GM21447 (cell line): Measurements from ENCODE around the gene EPHA4.
"Not testable (repeated sequence)": the region's sequence is repeated elsewhere in the genome, so short reads cannot be mapped to it uniquely, and the experiment has no call there.

Experiments
- ATAC-seq: cut with Tn5 transposase; IDR thresholded peaks from one replicate; pipeline ENCODE4 v1.9.1; 2021; ENCODE audit not compliant: unreplicated experiment

Gene EPHA4

DNA sequence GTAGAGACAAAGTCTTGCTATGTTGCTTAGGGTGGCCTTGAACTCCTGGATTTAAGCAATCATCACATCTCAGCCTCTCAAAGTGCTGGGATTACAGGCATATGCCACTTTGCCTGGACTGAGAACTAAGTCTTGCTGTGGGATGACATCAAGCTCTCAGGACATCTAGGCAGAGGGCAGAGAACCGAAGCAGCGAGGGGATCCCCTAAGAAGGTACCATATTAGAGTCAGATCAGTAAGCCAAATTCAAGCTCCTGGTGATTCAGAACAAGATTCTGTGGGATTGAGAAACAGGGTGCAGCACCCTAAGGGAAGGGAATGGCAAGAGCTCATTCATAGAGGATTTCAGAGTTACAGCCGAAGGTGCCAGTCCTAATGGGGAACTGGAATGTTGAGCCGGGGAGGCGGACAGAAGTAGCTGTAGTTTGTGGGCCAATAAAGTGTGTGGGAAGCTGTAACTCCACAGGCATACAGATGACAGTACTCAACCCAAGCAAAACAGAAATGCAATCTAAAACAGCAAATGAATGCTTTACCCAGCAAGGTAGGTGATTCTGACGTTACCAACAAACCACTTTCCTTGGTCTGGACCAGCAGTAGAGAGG is 30.9 kb downstream of the EPHA4 start:
- no peak for ATAC-seq

DNA sequence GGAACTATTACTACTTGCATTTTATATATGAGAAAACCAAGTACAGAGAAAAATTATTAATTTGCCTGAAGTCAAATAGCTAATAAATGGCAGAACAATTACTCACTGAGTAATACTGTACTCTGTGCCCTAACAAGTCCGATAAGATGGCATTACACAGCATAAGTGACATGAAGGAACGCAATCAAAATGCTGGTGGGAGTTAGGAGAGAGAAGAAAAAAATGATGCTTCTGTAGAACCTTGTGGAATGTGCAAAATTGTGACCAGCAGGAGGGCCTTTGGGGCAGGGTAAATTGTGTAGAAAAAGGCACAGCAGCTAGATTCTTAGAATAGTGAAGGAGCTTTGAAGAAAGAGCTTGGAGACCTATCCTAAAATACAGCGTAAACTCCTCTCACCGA is 32.9 kb downstream of the EPHA4 start:
- no peak for ATAC-seq

DNA sequence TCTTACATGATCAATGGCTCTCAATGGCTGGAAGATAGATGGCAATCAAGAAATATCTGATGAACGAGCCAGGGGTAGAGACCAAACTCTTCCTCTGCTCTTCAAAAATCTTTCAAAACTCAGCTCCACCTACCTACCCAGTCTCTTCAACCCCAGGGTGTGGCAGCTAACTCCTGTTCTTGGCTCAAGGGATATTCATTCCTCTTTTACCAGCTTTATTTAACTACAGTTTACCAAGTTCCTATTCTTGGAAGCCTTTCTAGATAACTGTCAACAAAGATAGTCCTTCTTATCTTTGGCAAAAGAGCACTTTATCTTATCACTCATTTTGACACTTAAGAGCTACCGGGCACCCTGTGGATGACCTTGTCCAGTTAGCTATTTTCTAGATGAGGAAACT is 36.3 kb downstream of the EPHA4 start:
- ATAC-seq = no peak

DNA sequence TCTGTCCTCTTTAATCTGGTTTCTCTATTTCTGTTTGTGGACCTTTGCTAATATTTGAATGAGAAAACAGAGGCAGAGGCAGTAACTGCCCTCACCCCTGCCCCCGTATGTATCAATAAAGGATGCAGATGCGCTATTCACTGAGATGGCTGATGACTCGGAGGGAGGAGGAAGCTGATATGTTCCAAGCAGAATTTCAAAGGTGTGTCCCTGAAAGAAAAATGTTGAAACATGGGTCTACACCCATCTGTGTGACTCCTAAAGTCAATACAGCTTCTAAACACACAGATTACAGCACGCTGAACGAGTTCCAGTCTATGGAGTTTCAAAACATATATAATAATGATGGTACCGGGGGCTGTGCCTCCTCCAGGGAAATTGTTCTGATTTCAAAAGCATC is 38.8 kb downstream of the EPHA4 start:
- ATAC-seq = no peak

DNA sequence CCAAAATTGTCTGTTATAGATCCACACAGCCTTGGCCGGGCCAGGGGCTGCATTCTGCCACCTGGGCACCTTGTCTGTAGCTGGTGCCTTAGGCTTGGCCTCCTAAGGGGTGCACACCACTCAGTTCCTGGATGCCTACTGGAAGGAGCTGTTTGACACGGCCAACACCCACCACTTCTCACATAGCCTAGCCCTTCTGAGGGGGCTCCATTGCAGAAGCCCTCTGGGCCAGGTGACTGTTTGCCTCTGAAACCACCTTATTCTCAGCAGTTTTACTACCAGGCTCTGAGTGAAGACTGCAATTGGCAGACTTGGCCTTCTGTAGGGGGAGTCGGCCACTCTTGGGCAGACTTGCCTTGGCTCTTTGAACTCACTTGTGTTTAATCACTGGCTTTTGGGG is 39.5 kb downstream of the EPHA4 start:
- no peak for ATAC-seq

DNA sequence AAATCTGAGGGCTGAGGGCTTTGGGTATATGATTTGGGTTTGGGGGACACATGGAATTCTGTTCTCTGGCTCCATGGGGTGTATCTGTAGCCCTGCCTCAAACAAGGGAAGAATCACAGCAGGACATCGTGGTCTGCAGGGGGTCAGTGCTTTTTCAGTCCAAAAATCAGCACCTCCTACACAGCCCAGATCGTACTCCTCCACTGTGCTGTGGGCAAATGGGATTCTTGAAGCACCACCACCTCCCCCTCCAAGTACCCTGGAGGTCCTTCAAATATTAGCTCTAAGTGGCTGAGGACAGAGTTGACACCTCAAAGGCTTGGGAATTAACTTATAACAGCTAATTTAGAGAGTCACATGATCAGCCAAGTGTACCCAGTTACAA is 41.5 kb downstream of the EPHA4 start:
- no peak for ATAC-seq

DNA sequence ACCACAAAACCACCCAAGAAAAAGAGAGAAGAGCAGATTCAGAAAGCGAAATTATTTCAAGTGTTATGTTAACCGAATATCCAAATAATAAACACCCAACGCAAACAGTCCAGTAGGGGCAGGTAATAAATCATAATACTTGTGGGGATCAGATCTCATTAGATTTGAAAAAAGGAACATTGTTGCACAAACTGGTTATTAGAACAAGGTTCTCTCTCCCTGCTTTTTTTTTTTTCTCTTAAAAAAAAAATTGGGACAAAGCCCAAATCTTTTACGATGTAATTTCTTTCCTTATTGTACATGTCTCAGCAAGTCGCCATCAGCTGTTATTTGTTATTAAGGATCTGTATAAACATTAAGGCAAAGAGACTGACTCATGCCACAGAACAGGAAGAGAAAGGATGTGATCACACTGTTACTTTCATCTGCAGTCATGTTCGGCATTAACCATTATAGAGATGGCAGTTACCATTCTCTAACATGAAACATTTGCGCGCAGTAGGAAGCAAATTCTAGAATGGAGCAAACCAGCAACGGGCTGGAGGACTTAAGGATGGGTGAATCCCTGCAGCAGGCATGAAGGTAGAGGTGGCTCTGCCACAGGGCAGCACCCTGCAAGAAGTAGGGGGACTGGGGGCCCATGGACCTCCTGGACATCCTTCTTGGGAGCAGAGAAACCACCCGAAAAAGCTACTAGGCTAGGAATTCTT is 42.0 kb downstream of the EPHA4 start:
- no peak for ATAC-seq

DNA sequence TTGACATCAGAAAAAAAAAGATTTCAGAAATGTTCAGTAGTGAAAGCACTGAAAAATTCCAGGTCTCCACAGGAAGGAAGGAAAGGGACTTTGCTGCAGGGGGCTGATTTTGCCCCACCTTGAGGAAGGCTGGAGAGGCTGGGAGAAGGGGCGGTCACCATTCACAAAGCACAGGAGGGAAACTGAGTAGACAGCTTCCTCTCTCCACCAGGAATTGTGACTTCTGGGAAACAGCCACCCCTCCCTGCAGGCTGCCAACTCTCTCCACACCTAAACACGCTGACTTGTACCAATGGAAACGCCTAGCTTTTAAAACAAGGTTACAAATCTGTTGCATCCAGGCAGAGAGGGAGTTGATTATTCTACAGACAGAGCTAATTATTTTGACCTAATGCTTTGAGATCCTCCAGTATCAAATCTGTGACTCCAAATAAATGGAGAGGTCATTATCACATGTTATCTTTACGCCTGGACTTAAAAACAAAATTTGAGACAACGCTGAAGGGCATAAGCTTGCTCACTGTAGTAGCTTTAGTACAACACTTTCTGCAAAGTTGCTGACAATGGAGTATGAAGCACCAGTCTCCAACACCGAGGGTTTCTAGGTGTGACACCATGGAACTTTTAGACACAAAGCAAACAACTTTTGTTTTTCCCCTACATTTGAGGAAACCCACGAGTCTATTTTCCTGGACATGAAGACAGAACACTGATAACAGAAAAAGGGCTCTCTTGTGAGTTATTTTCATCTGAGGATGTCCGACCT is 42.7 kb downstream of the EPHA4 start:
- no peak for ATAC-seq

DNA sequence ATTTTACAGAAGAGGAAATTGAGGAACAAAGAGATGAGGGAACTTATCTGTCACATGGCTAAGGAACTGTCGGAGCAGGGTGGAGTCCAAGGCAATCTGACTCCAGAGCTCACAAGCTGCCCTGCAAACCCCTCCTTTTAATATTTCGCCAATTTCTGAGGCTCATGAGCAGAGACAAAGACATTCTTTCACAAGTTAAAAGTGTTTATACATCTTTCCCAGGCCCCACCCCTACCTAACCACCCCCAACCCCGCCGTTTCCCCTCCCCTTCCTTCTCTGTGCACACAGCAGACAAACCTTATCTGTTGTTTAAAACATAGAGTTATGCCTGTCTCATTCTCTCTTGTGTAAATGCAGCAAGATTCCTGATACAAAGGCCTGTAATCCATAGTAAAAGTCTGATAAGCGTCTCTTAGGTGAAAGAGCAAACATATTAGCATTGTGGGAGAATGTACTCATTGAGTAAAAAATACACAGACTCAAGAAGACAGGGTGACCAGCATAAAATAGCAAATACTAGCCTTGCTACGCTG is 44.3 kb downstream of the EPHA4 start:
- ATAC-seq = no peak

DNA sequence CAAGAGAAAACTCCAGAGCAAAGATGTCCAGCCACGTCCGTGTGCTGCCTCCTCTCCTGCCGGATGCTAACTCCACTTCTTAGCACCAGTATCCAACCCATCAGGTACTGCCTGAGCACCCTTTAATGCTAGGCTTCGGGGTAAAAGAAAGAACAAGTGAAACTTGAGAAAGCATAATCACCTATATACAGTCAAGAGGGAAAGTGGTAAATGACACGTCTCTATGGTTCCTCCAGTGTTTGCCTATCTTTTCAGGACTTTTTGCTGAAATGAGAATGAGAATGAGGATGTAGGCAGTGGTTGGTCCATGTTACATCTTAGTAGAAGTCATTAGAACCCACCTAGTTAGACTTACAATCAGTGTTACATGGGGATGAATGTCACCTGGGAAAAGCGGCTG is 47.9 kb downstream of the EPHA4 start:
- no peak for ATAC-seq

DNA sequence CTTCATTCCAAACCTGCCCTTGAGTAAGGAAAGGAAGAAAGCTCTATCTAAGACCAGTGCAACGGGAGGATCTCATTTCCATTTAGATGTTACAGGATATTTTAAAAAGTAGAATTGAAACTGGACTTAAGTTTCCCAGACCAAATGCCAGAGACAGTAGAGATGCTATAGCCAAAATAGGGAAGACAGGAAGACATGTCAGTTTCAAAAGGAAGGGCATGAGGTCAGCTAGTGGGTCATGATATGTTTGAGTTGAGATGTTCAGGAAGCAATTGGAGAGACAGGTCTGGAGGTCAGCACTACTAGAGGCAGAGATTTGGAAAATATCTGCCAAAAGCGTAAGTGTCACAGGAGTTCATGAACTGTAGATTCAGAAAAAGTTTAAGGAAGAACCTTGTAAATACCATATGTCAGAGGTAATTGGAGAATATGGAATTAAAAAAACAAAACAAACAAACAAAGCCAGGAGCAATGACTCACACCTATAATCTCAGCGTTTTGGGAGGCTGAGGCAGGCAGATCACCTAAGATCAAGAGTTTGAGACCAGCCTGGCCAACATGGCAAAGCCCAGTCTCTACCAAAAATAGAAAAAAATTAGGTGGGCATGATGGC is 50.8 kb downstream of the EPHA4 start:
- ATAC-seq = no peak

DNA sequence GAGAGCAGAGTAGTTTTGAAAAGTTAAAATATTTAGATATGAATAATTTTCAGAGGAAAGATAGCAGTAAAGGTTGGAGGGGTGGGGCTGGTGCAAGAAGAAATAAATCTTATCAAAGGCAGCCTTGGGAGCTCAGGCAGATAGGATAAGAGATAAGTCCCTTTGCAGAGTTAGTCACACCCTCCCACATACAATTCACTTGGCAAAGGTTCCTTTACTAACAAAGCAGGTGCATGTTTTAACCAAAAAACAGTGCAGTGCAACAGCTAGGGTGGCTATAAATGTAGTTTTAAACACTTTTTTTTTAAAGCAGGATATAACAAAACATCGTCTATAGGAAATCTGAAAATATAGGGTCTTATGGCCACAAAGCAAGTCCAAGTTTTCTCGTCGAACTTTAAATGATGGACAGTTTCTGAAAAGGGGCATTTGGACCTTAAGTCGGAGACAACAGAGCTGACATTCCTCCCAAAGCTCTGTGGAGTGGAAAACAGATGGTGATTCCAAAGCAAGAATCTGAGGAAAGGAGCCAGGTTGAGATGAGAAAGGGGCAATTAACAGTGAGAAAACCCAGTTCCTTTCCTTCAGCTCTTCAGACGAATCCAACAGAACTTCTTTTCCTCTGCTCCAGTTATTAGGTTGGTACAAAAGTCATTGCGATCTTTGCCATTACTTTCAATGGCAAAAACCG is 53.0 kb downstream of the EPHA4 start:
- no peak for ATAC-seq

DNA sequence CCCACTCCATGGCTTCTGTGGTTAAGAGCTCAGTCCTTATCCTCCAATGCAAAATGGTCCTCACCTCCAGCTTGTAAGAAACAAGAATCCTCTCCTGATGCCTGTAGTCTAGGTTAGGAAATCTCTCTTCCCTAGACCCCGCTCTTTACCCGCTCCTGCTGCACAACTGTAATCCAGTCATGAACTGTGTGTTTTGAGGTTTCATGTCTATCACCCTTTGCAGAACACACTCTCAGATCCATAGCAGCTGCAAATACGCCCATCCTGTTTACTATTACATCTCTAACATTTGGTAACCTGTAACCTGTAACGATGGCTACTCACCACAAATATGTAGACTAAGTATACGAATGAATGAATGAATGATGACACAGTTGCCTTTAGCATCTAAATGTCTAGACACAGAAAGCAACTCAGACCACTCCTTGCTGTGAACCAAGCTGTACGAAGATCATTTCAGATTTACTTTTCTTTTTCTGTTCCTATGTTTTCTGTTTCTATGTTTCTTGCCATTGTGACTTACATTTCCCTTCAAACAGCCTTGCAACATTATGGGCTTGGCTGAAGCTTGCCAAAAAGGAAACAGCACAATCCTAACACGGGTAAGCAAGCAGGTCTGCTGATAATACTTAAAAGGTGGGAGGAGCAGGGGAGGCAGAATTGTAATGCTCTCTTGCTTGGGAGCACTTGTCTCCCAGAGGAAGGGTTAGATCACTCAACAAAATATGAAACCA is 53.7 kb downstream of the EPHA4 start:
- peak; percentile 68 for ATAC-seq

DNA sequence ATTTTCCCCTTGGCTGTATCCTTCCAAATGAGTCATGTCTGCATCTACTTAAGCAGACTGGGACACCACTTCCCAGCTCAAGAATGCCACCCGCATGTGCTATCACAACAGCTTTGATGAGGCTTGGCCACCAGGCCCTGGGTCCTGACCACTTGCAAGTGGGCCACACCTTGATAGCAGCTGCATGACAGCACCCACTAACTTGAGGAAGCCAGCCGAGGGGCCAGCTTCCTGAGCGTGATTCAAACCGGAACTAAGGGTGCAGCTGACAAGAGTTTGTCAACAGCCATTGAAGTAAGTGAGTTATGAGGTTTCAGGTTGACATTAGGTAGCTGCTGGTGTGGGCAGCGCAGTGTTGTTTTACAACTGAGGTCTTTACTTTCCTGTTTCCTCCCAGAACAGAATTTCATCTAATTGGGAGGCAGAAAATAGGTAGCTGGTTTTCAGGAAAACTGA is 54.4 kb downstream of the EPHA4 start:
- peak; percentile 90 for ATAC-seq

DNA sequence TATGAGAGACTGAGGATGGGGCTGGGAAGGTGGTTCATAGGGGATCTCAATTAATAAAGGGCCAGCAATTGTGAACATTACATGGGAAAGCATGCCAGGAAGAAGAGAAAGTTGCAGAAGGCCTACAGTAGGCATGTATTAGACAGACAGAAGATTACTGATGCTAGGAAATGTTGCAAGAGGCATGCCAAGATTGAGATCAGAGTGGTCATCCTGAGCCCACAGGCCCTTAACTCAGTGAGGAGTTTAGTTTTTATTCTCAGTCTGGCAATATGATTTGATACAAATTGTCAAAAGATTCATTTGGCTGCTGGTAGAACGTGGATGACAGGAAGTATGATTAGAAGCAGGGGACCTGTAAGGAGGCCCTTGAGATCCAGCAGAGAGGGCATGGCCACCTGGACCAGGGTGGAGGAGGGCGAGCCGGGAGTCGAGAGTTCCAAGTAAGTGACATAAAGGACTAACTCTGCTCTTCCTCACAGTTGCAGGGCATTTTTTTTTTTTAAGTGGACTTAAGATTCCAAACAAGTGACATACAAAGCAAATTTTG is 54.9 kb downstream of the EPHA4 start:
- no peak for ATAC-seq

DNA sequence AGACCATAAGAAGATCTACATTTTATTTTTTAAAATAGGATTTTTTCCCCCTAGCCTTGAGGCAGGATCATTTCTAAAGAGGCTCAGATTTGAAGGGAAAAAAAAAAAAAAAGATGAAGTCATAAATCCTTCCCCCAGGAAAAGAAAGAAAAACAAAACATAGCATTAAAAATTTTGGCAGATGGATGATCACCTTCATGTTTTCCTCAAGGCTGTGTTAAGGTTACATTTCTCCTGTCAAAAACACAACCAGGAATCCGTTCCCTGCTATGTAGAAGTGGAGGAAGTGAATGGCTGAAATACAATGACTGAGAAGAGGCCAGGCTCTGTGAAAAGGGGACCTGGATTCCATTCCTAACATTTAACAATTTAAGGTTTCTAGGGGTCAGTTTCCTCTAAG is 56.2 kb downstream of the EPHA4 start:
- ATAC-seq = no peak

DNA sequence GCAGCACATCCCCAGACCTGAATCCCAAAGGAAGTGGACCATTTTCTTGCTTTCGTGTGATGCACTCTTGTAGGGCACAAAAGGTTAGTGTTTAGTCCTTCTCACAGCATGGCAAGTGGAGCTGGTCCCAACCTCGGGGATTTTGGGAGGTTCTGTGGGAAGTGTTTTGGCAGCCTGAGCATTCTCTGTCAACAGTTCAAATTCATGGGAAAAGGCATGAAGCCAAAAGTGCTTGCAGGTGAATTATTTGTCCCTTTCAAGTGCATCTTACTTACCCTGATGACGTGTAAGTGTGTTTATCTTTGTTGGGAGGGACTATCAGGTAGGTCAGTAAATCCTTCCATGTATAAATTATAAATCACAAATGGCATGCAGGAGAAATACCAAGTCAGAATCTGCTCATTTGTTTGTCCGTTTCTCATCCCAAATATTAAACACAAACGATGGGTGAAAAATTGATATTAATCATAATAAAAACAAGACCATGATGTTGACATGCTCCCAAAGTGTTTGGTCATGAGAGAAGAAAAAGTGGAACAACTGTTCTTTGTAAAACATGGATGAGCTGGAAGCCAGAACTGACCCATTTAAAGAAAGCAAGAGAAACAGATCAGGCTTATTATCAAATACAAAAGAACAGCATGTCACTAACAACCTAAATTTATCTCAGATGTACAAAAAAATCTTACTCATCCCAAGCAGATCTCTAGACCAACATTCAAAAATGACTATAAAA is 57.6 kb downstream of the EPHA4 start:
- ATAC-seq = no peak

DNA sequence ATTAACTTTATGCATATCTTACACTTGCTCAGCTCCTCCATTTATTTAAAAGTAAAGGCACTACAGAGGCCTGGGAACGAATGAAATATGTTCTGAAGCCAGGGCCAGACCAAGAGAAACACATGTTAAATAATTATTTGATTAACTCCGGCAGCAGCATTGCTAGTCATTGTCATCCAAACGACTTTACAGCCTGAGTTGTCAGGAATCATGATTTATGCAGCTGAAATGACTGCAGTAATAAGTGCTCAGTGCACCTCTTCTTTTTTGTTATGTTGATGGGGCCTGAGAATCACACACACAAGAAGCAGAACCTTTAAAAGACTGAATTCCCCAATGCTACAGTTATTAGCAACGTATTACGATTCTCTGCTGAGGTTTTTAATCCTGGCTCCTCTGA is 58.9 kb downstream of the EPHA4 start:
- ATAC-seq = no peak

DNA sequence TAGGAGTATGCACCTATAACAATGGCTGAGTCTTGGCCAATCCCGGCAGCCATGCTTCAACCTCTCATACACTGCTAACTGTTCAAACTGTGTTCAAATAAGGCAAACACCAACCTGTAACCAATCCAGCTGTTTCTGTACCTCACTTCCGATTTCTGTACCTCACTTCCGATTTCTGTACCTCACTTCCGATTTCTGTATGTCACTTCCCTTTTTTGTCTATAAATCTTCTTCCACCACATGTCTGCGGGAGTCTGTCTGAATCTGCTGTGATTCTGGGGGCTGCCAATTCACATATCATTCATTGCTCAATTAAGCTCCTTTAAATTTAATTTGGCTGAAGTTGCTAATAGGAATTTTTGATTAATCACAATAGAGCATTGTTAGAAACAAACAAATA is 60.8 kb downstream of the EPHA4 start:
- ATAC-seq = not testable (repeated sequence)
